Astrocyte (in vitro differentiated cells and primary cell): ENCODE results near the gene ERCC6L. TPM values are rescaled to one million over a fixed set of nuclear protein-coding genes. Genes with fewer than 3 reads are reported as not detected.

Experiments used
- DNase-seq: peaks from one replicate; pipeline ENCODE4 v3.0.0-alpha.2; 2010; ENCODE audit warnings: low read depth
- FAIRE-seq: peaks from 2 replicates; lab custom pipeline; 2011; peaks lifted over from hg19 to GRCh38; lab: Jason Lieb, UNC
- H2AFZ ChIP-seq: 2 replicates; pipeline ENCODE4 v1.6.0; 2012; ENCODE audit warnings: low read depth, low read length, inconsistent platforms
- H3K27ac ChIP-seq: 2 replicates; pipeline ENCODE4 v1.5.1; 2011; ENCODE audit warnings: low read depth, low read length, inconsistent platforms
- H3K27me3 ChIP-seq: 2 replicates; pipeline ENCODE4 v1.6.0; 2011; ENCODE audit warnings: low read length, inconsistent platforms; ENCODE audit not compliant: insufficient read depth
- H3K36me3 ChIP-seq: 2 replicates; pipeline ENCODE4 v1.5.1; 2011; ENCODE audit warnings: low read length, inconsistent platforms; ENCODE audit not compliant: insufficient read depth
- H3K4me1 ChIP-seq: 2 replicates; pipeline ENCODE4 v1.5.1; 2011; ENCODE audit warnings: low read length, inconsistent platforms; ENCODE audit not compliant: insufficient read depth
- H3K4me2 ChIP-seq: 2 replicates; pipeline ENCODE4 v1.6.0; 2012; ENCODE audit warnings: low read length, inconsistent platforms
- H3K4me3 ChIP-seq: 2 replicates; pipeline ENCODE4 v1.5.1; 2011; ENCODE audit warnings: low read depth, mild to moderate bottlenecking, low read length, inconsistent platforms; ENCODE audit not compliant: insufficient read depth
- H3K79me2 ChIP-seq: 2 replicates; pipeline ENCODE4 v1.6.0; 2012; ENCODE audit warnings: mild to moderate bottlenecking, low read length, inconsistent platforms; ENCODE audit not compliant: insufficient read depth
- H3K9ac ChIP-seq: 2 replicates; pipeline ENCODE4 v1.6.0; 2012; ENCODE audit warnings: mild to moderate bottlenecking, low read length, inconsistent platforms
- H3K9me3 ChIP-seq: 2 replicates; pipeline ENCODE4 v1.5.1; 2012; ENCODE audit warnings: low read depth, mild to moderate bottlenecking, low read length, inconsistent platforms; ENCODE audit not compliant: insufficient read depth
- H4K20me1 ChIP-seq: 2 replicates; pipeline ENCODE4 v1.6.0; 2012; ENCODE audit warnings: low read length, inconsistent platforms; ENCODE audit not compliant: insufficient read depth
- H3K27ac Mint-ChIP-seq: one replicate; pipeline ENCODE4 v1.8.0; 2021; ENCODE audit warnings: mild to moderate bottlenecking, mixed read lengths; ENCODE audit not compliant: unreplicated experiment
- H3K27me3 Mint-ChIP-seq: one replicate; pipeline ENCODE4 v1.8.0; 2021; ENCODE audit warnings: low read depth, mixed read lengths; ENCODE audit not compliant: unreplicated experiment
- H3K36me3 Mint-ChIP-seq: one replicate; pipeline ENCODE4 v1.8.0; 2021; ENCODE audit warnings: low read depth, mixed read lengths; ENCODE audit not compliant: unreplicated experiment
- H3K4me1 Mint-ChIP-seq: one replicate; pipeline ENCODE4 v1.8.0; 2021; ENCODE audit warnings: low read depth, mixed read lengths; ENCODE audit not compliant: unreplicated experiment
- H3K4me3 Mint-ChIP-seq: one replicate; pipeline ENCODE4 v1.8.0; 2021; ENCODE audit warnings: mild to moderate bottlenecking, moderate library complexity, mixed read lengths; ENCODE audit not compliant: unreplicated experiment
- H3K9me3 Mint-ChIP-seq: one replicate; pipeline ENCODE4 v1.8.0; 2021; ENCODE audit warnings: mild to moderate bottlenecking, mixed read lengths; ENCODE audit not compliant: unreplicated experiment
- EZH2 ChIP-seq: IDR thresholded peaks from 2 replicates; pipeline ENCODE4 v1.6.1; 2012; ENCODE audit warnings: mild to moderate bottlenecking, low read length, inconsistent platforms; ENCODE audit not compliant: insufficient read depth
- total RNA-seq: library from RNA; stranded (reverse); gene quantifications from 2 replicates; pipeline ENCODE4 v1.2.1, GENCODE V29; 2021
- TF ChIP-seq, protein P1 (sequence below): IDR thresholded peaks from 2 replicates; pipeline ENCODE4 v1.5.1; 2011; ENCODE audit warnings: low read depth, mild to moderate bottlenecking, inconsistent platforms, low read length, moderate library complexity; ENCODE audit not compliant: insufficient read depth

The ERCC6L gene
- total RNA-seq, 1 donor from 2014 or later: 1.0 TPM

DNA sequence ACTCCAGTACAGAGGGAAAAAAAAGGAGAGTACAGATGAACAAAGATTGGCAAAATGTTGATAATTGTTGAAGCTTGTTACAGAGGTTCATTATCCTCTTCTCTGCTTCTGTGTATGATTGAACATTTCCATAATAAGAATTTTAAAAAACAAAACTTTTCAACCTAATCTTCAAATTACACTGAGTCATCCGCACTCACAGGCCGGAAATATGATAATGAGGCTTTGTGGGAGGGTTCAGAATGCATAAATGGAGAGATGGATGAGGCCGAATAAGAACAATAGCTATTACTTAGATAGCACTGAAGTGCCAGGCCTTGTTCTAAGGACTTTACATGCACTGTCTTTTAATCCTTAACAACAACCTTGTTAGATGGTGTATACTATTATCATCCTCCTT is 4.6 kb upstream of the ERCC6L start:
- Histone ChIP-seq H3K9ac (no peak overlapping the region), H3K79me2 (peaks cover 2% of the 10 kb centered on the region), H2AFZ (no peak overlapping the region), H3K4me1 (peaks cover 8% of the 10 kb centered on the region), H3K9me3 (no peaks in the 10 kb centered on the region), H3K4me3 (no peak overlapping the region), H3K4me2 (peak overlapping the region; percentile 50), H3K36me3 (no peaks in the 10 kb centered on the region), H3K27me3 (no peaks in the 10 kb centered on the region), H3K27ac (peak overlapping the region; percentile 19), H4K20me1 (no peaks in the 10 kb centered on the region)
- Mint-ChIP-seq H3K36me3 (no peaks in the 10 kb centered on the region), H3K9me3 (no peaks in the 10 kb centered on the region), H3K27me3 (no peaks in the 10 kb centered on the region), H3K27ac (no peak overlapping the region), H3K4me3 (no peak overlapping the region), H3K4me1 (no peaks in the 10 kb centered on the region)
- FAIRE-seq (peak; percentile 45), DNase-seq (peak; percentile 60)
- TF ChIP-seq, protein P1, sequence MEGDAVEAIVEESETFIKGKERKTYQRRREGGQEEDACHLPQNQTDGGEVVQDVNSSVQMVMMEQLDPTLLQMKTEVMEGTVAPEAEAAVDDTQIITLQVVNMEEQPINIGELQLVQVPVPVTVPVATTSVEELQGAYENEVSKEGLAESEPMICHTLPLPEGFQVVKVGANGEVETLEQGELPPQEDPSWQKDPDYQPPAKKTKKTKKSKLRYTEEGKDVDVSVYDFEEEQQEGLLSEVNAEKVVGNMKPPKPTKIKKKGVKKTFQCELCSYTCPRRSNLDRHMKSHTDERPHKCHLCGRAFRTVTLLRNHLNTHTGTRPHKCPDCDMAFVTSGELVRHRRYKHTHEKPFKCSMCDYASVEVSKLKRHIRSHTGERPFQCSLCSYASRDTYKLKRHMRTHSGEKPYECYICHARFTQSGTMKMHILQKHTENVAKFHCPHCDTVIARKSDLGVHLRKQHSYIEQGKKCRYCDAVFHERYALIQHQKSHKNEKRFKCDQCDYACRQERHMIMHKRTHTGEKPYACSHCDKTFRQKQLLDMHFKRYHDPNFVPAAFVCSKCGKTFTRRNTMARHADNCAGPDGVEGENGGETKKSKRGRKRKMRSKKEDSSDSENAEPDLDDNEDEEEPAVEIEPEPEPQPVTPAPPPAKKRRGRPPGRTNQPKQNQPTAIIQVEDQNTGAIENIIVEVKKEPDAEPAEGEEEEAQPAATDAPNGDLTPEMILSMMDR: no peak
- no peak for TF ChIP-seq EZH2

DNA sequence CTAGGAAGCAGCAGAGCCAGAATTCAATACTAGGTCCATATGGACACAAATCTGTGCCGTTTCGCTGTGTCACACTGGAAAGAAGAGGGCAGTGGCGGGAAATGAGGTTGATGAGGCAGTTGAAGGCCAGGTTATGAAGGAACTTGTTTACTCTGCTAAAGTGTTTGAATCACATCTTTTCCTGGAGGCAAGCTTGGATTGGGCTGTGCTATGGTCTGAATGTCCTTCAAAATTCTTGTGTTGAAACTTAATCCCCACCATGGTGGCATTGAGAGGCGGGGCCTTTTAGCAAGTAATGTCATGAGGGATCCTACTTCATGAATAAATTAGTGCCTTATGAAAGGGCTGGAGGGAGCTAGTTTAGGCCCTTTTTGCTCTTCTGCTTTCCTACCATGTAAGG is 2.1 kb upstream of the ERCC6L start:
- Mint-ChIP-seq H3K36me3 (no peaks in the 10 kb centered on the region), H3K4me1 (no peaks in the 10 kb centered on the region), H3K27me3 (no peaks in the 10 kb centered on the region), H3K9me3 (no peaks in the 10 kb centered on the region), H3K27ac (no peak overlapping the region), H3K4me3 (no peak overlapping the region)
- TF ChIP-seq, protein P1: no peak
- TF ChIP-seq EZH2: no peak
- no peaks in the 10 kb centered on the region for H3K27me3 ChIP-seq
- no peak overlapping the region for H3K4me3 ChIP-seq
- no peak overlapping the region for H2AFZ ChIP-seq
- no peak overlapping the region for H3K27ac ChIP-seq
- H3K4me1 ChIP-seq: peaks cover 11% of the 10 kb centered on the region
- peaks cover 11% of the 10 kb centered on the region for H3K79me2 ChIP-seq
- FAIRE-seq: peak; percentile 62
- H3K36me3 ChIP-seq: no peaks in the 10 kb centered on the region
- no peak for DNase-seq
- H3K4me2 ChIP-seq: no peak overlapping the region
- no peaks in the 10 kb centered on the region for H4K20me1 ChIP-seq
- no peaks in the 10 kb centered on the region for H3K9me3 ChIP-seq
- H3K9ac ChIP-seq: no peak overlapping the region

DNA sequence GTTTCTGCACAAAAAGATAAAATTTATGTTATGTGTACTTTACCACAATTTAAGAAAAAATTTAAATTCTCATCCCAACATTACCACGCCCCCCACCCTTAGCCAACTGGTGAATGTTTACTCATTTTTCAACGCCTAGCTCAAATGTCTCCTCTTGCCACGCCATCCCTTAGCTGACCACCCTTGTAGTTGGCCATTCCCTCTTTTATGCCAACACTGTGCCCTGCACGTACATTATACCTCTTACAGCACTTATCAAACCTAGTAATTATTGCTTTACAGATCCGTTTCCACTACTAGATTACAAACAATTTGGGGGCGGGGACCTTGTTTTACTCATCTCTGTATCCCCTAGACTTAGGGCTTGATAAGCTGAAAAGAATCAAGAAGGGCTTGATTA is 644 bp downstream of the ERCC6L start:
- Mint-ChIP-seq H3K27me3 (no peaks in the 10 kb centered on the region), H3K9me3 (no peaks in the 10 kb centered on the region), H3K36me3 (no peaks in the 10 kb centered on the region), H3K4me1 (no peaks in the 10 kb centered on the region), H3K27ac (no peak overlapping the region), H3K4me3 (peak overlapping the region; percentile 71)
- Histone ChIP-seq H3K4me2 (peak overlapping the region; percentile 89), H3K27ac (peak overlapping the region; percentile 38), H3K27me3 (no peaks in the 10 kb centered on the region), H3K9me3 (no peaks in the 10 kb centered on the region), H3K4me1 (peaks cover 3% of the 10 kb centered on the region), H3K36me3 (no peaks in the 10 kb centered on the region), H4K20me1 (no peaks in the 10 kb centered on the region), H3K79me2 (peaks cover 16% of the 10 kb centered on the region), H3K9ac (peak overlapping the region; percentile 77), H2AFZ (no peak overlapping the region), H3K4me3 (peak overlapping the region; percentile 66)
- no peak for DNase-seq
- peak; percentile 79 for FAIRE-seq
- no peak for TF ChIP-seq EZH2
- TF ChIP-seq, protein P1: no peak
